HepG2 (cell line): Measurements from ENCODE around the gene TMC4. TPM values are rescaled to one million over a fixed set of nuclear protein-coding genes. Genes with fewer than 3 reads are reported as not detected.

Source experiments
- CEBPB ChIP-seq: IDR thresholded peaks from 2 replicates; pipeline ENCODE4 v1.6.1; 2011; ENCODE audit warnings: low read depth, low read length, improper control_type of control experiment, borderline replicate concordance
- FOXA3 ChIP-seq: IDR thresholded peaks from 2 replicates; pipeline ENCODE4 v1.6.1; 2016; ENCODE audit warnings: missing genetic modification reagents, missing compliant biosample characterization
- FOXK1 ChIP-seq: sonication (generic); formaldehyde crosslinking; IDR thresholded peaks from 2 replicates; pipeline ENCODE4 v1.4.0; 2020; ENCODE audit warnings: low read depth, missing genetic modification reagents, borderline replicate concordance
- HOXA3 ChIP-seq: sonication (generic); formaldehyde crosslinking; IDR thresholded peaks from 2 replicates; pipeline ENCODE4 v1.5.0; 2020; ENCODE audit warnings: missing genetic modification reagents
- KAT7 ChIP-seq: IDR thresholded peaks from 2 replicates; pipeline ENCODE4 v1.6.1; 2018; ENCODE audit warnings: borderline replicate concordance, missing compliant biosample characterization
- KLF16 ChIP-seq, 2 experiments: sonication (generic) in 1 of 2; formaldehyde crosslinking in 1 of 2; IDR thresholded peaks; 2 replicates each; pipeline versions ENCODE4 v1.6.1 to v1.8.0; 2016 to 2023; ENCODE audit warnings: missing genetic modification reagents in 2 of 2, missing compliant biosample characterization in 1 of 2
- PAX8 ChIP-seq: sonication (generic); formaldehyde crosslinking; IDR thresholded peaks from 2 replicates; pipeline ENCODE4 v1.8.0; 2022; ENCODE audit warnings: mild to moderate bottlenecking, missing genetic modification reagents, borderline replicate concordance
- RFX1 ChIP-seq: fragments of 450-650 bp; IDR thresholded peaks from 2 replicates; pipeline ENCODE4 v1.6.1; 2017
- SALL1 ChIP-seq: sonication (generic); formaldehyde crosslinking; IDR thresholded peaks from 2 replicates; pipeline ENCODE4 v1.8.0; 2022; ENCODE audit warnings: mild to moderate bottlenecking, missing genetic modification reagents
- SIX4 ChIP-seq: sonication (generic); formaldehyde crosslinking; IDR thresholded peaks from 2 replicates; pipeline ENCODE4 v1.4.0; 2020; ENCODE audit warnings: missing genetic modification reagents
- SP5 ChIP-seq: IDR thresholded peaks from 2 replicates; pipeline ENCODE4 v1.6.1; 2016; ENCODE audit warnings: low read depth, borderline replicate concordance
- ZFP36L1 ChIP-seq: sonication (generic); formaldehyde crosslinking; IDR thresholded peaks from 2 replicates; pipeline ENCODE4 v1.8.0; 2022; ENCODE audit warnings: mild to moderate bottlenecking, missing genetic modification reagents, moderate library complexity
- ZNF350 ChIP-seq: sonication (generic); formaldehyde crosslinking; IDR thresholded peaks from 2 replicates; pipeline ENCODE4 v1.4.0; 2020; ENCODE audit warnings: mild to moderate bottlenecking, low read depth, missing genetic modification reagents, borderline replicate concordance
- ZNF562 ChIP-seq: sonication (generic); formaldehyde crosslinking; IDR thresholded peaks from 2 replicates; pipeline ENCODE4 v1.8.0; 2022; ENCODE audit warnings: missing genetic modification reagents, borderline replicate concordance
- ZNF644 ChIP-seq: IDR thresholded peaks from 2 replicates; pipeline ENCODE4 v1.6.1; 2016; ENCODE audit warnings: low read depth
- polyA plus RNA-seq, 8 experiments: library from polyadenylated mRNA; depleted of rRNA in 3 of 8; stranded (reverse) in 7 of 8; unstranded in 1 of 8; fragments of >200 nt; fragmentation: Illumina TruSeq in 4 of 8; extraction: Trizol in 4 of 8; gene quantifications; 2 replicates each; pipeline versions ENCODE4 v1.2.1 to v1.2.3, GENCODE V29; 2011 to 2016; ENCODE audit warnings: low read depth in 4 of 8, missing spikeins in 1 of 8, mixed read lengths in 1 of 8; ENCODE audit not compliant: insufficient read depth in 1 of 8
- total RNA-seq, 5 experiments: library from RNA; depleted of rRNA; stranded (reverse); fragments of >200 nt; fragmentation: Illumina TruSeq; extraction: Trizol; gene quantifications; 2 replicates each; pipeline ENCODE4 v1.2.3, GENCODE V29; 2016; ENCODE audit warnings: low read depth in 1 of 5
- TF ChIP-seq, protein P1 (sequence below): sonication (generic); formaldehyde crosslinking; IDR thresholded peaks from 2 replicates; pipeline ENCODE4 v1.8.1; 2023; ENCODE audit warnings: mild to moderate bottlenecking, missing genetic modification reagents, borderline replicate concordance
- TF ChIP-seq, protein P2 (sequence below): sonication (generic); formaldehyde crosslinking; conservative IDR thresholded peaks from 2 replicates; pipeline ENCODE4 v1.8.0; 2022; ENCODE audit warnings: low read depth, missing genetic modification reagents
- TF ChIP-seq, protein P3 (sequence below): sonication (generic); formaldehyde crosslinking; IDR thresholded peaks from 2 replicates; pipeline ENCODE4 v1.5.1; 2020; ENCODE audit warnings: missing genetic modification reagents, mild to moderate bottlenecking, borderline replicate concordance
- TF ChIP-seq, protein P4 (sequence below): sonication (generic); formaldehyde crosslinking; IDR thresholded peaks from 2 replicates; pipeline ENCODE4 v1.4.0; 2020; ENCODE audit warnings: missing genetic modification reagents, mild to moderate bottlenecking, borderline replicate concordance

TMC4 gene
- total and polyA plus RNA-seq, 2 of the 13 experiments (the other 11 are each of a cell fraction or from before 2014, with no cell fraction given), result 0.13 to 0.24 TPM

DNA sequence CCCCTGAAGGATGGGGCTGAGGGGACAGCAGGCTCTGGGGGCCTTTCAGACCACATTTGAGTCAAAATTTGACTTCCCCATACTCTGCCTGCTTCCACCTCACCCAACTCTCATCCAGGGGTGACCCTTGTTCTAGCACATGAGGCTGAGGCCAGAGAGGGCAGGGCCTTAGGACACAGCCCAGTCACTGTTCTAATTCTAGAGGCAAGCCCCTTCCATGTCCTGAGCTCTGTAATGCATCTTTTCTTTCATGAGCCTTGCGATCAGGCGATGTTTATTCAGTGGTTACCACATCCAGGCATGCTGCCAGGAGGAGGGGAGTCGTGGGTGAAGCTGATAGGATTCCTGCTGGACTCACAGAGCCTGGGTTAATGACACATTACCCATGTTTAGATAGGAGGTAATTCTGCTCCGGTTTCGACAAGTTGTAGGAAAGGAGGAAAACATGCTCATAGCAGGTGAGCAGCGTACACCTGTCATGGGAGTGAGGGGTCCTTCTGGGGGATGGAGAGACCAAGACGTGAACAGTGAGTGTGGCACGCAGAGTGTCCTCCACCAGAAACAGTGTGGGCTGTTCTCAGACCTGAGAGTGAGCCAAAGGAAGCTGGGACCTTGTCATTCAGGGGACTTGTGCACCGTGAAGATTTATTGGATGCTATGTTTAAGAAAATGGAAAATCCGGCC, 37.0 kb upstream of the TMC4 start (continued):
- TF ChIP-seq FOXA3 (peak; percentile 94), ZNF562 (no peak), ZFP36L1 (no peak), SP5 (peak; percentile 89), ZNF350 (0 out of 2 replicates have a peak, but pooled peaks have one; percentile 11), ZNF644 (CRISPR knock-in tag) (no peak), CEBPB (peak; percentile 87), HOXA3 (CRISPR knock-in tag) (peak; percentile 77), PAX8 (CRISPR knock-in tag) (no peak), KAT7 (CRISPR knock-in tag) (no peak), SIX4 (CRISPR knock-in tag) (peak; percentile 77; the same call in 1 of the 2 replicates), KLF16 (CRISPR knock-in tag; IDR thresholded peaks at IDR 0.05) (peak in 1 of 2 experiments; percentile 71; a peak in 2 of 4 replicates), RFX1 (no peak), SALL1 (CRISPR knock-in tag) (peak; percentile 66), FOXK1 (CRISPR knock-in tag) (peak; percentile 49; the same call in 1 of the 2 replicates)
- TF ChIP-seq, protein P1, sequence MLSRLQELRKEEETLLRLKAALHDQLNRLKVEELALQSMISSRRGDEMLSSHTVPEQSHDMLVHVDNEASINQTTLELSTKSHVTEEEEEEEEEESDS (CRISPR knock-in tag), result no peak
- TF ChIP-seq, protein P2, sequence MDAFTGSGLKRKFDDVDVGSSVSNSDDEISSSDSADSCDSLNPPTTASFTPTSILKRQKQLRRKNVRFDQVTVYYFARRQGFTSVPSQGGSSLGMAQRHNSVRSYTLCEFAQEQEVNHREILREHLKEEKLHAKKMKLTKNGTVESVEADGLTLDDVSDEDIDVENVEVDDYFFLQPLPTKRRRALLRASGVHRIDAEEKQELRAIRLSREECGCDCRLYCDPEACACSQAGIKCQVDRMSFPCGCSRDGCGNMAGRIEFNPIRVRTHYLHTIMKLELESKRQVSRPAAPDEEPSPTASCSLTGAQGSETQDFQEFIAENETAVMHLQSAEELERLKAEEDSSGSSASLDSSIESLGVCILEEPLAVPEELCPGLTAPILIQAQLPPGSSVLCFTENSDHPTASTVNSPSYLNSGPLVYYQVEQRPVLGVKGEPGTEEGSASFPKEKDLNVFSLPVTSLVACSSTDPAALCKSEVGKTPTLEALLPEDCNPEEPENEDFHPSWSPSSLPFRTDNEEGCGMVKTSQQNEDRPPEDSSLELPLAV (CRISPR knock-in tag), result no peak
- TF ChIP-seq, protein P3, sequence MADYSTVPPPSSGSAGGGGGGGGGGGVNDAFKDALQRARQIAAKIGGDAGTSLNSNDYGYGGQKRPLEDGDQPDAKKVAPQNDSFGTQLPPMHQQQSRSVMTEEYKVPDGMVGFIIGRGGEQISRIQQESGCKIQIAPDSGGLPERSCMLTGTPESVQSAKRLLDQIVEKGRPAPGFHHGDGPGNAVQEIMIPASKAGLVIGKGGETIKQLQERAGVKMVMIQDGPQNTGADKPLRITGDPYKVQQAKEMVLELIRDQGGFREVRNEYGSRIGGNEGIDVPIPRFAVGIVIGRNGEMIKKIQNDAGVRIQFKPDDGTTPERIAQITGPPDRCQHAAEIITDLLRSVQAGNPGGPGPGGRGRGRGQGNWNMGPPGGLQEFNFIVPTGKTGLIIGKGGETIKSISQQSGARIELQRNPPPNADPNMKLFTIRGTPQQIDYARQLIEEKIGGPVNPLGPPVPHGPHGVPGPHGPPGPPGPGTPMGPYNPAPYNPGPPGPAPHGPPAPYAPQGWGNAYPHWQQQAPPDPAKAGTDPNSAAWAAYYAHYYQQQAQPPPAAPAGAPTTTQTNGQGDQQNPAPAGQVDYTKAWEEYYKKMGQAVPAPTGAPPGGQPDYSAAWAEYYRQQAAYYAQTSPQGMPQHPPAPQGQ (CRISPR knock-in tag), result no peak
- TF ChIP-seq, protein P4, sequence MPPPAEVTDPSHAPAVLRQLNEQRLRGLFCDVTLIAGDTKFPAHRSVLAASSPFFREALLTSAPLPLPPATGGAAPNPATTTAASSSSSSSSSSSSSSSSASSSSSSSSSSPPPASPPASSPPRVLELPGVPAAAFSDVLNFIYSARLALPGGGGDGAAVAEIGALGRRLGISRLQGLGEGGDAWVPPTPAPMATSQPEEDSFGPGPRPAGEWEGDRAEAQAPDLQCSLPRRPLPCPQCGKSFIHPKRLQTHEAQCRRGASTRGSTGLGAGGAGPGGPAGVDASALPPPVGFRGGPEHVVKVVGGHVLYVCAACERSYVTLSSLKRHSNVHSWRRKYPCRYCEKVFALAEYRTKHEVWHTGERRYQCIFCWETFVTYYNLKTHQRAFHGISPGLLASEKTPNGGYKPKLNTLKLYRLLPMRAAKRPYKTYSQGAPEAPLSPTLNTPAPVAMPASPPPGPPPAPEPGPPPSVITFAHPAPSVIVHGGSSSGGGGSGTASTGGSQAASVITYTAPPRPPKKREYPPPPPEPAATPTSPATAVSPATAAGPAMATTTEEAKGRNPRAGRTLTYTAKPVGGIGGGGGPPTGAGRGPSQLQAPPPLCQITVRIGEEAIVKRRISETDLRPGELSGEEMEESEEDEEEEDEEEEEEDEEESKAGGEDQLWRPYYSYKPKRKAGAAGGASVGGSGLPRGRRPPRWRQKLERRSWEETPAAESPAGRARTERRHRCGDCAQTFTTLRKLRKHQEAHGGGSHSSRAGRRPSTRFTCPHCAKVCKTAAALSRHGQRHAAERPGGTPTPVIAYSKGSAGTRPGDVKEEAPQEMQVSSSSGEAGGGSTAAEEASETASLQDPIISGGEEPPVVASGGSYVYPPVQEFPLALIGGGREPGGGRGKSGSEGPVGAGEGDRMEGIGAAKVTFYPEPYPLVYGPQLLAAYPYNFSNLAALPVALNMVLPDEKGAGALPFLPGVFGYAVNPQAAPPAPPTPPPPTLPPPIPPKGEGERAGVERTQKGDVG (CRISPR knock-in tag), result no peak; the same call in 1 of the 2 replicates
